GM19455 (cell line): Measurements from ENCODE around the gene RTN4.

Experiments
- ATAC-seq: cut with Tn5 transposase; IDR thresholded peaks from one replicate; pipeline ENCODE4 v1.9.1; 2021; ENCODE audit not compliant: unreplicated experiment

RTN4 gene

DNA sequence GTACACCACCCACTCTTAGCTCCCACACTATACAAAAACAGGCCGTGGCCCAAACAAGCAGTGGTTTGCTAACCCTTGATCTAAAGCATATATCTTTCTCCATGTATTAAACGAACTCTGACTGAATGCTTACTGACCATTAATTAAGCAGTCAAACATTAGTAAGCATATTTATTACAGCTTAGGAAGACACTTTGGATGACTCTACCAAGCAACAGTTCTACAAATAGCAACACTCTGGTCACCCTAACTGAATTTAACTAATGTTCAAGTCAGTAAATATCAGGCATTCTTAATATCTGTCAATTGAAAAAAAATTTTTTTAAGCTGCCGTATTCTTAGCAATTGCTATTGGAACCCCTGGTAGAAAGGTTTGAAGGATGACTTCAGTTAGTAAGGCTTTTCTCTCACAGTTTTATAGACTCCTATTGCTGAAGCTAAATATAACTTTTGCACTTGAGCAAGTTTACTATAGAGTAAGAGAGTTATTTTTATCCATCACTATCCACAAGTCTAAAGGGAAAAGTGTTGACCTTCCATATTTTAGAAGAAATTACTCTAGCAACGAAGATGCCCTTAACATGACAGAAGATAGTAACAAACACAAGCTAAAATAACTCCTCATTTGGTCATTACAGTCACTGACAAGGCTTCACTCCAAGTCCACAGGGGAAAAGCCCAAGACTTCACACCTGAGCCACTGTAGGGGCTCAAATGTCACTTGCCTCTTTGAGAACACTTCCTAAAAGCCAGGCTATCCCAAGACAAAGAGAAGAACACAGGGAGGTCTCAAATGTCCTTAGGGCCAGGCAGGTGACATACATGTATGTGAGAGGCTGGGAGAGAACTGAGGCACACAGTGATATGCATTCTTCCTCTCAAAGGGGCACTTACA, 74.4 kb downstream of the RTN4 start:
- no peak for ATAC-seq

DNA sequence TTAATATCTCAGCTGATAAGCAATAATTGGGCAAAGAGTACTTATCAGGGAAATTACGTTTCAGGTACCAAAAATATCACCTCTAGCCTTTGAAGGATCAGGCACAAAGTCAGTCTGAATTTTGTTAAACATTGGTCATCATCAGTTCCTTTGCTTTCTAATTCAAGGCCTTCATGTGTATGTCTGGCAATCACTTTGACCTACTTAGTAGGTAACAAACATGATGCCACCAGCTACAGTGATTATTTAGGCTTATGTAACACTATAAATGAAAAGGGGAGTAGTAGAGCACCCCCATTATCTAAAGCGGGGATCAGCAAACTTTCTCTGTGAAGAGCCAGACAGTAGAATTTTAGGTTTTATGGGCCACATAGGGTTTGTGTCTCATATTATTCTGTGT, 75.1 kb downstream of the RTN4 start:
- ATAC-seq: no peak

GRCh38 chr2:54969940-54970338, 80.3 kb downstream of the RTN4 start:
- no peak for ATAC-seq

DNA sequence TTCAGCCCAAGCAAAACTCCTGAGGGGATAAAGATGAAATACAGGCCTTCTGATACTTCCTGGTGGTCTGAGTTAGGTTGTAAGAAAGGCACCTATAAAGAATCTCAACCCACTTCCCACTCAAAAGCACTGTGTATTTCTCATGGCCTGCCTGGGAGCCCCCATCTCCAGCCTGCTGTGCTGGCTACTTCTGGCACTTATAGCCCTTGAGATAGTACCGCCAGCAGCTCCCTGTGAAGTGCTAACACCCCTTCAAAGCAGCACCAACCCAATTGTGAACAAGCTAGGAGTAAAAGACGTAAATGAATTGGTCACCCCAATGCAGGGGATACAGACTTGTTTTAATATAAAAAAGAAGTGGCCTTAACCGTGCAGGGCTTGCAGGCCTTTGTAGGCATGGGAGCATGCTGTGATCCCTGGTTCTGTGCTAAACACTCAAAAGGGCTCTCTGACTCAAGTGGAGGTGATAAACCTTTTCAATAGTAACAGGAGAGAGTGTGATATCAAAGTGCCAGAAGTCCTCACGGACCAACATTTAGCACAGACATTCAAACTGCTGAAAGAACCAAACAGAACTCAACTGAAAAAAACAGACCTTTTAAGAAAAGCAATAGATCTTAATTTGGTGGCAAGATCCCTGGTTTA, 80.8 kb downstream of the RTN4 start:
- no peak for ATAC-seq

- no peak for ATAC-seq
Observed at GRCh38 chr2:54968561-54969218, 81.6 kb downstream of the RTN4 start.

- ATAC-seq: no peak
Observed at GRCh38 chr2:54967759-54968365, 82.4 kb downstream of the RTN4 start.

DNA sequence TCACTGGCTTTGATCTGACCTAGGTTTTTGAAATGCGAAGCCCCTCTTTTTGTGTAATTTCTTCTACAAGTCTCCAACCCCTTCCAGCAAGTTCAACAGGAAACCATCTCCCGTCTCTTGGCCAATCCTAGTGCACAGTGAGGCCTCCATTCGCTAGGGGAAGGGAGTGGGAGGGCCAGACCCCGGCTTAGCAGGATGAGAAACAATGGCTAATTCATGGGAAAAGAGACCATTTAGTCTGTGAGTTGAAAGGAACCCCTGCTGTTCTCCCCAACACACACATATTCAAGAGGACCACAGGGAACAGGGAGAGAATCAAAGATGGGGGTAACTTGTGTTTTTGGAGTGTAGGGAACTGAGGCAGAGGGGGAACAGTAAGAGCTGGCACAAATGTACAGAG, 83.0 kb downstream of the RTN4 start:
- ATAC-seq: no peak

GRCh38 chr2:54966837-54967236, 83.4 kb downstream of the RTN4 start:
- no peak for ATAC-seq

DNA sequence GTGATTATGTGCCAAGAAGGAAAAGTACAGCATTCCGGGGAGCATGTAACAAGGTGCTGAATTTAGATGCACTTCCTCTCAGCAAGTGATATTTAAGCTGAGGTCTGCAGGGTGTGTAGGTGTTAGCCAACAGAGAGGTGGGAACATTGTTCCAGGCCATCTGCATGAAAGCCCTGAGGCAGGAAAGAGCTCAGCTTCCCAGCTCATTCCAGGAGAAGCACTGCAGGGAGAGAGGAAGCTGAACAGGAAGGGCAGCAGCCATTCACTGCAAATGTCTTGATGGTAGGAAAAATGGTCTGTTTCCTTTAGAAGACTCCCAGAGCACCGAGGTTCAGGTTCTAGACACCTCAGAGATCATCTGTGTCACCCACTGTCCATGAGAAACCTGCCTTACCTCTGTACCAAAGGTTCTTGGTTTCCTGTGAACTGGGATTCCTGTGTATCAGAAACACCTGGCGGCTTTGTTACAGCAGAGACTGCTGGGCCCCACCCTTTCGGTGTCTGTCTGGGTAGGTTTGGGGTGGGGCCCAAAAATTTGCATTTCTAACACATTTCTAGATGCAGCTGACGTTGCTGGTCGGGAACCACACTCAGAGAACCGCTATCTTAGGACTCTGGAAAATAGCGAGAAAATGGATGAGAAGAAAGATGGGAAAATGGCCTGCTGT, 84.0 kb downstream of the RTN4 start:
- no peak for ATAC-seq

DNA sequence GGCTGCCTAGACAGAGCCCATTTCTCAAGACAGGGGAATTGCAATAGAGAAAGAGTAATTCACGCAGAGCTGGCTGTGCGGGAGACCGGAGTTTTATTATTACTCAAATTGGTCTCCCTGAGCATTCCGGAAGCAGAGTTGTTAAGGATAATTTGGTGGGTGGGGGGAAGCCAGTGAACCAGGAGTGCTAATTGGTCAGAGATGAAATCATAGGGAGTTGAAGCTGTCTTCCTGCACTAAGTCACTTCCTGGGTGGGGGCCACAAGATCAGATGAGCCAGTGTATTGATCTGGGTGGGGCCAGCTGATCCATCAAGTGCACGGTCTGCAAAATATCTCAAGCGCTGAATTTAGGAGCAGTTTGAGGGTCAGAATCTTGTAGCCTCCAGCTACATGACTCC, 84.8 kb downstream of the RTN4 start:
- no peak for ATAC-seq

DNA sequence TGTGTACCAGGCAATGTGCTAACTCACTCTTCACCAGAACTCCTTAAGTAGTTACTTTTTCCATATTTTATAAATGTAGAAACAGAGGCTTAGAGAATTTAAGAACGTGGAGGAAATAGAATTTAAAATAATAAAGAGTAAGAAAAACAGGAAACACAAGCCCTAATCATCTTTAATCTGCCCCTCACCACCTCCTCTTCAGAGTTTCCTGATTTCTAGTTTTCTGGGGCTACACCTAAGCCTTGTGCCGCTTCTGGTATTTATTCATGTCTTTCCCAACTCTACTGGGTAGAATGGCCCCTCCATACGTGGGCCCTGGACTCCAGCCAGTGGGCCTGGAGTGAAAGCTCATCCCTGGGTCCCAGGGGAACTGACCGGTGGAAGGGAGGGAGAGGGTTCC, 85.4 kb downstream of the RTN4 start:
- ATAC-seq: no peak

- no peak for ATAC-seq
Observed at GRCh38 chr2:54964271-54964670, 86.0 kb downstream of the RTN4 start.

DNA sequence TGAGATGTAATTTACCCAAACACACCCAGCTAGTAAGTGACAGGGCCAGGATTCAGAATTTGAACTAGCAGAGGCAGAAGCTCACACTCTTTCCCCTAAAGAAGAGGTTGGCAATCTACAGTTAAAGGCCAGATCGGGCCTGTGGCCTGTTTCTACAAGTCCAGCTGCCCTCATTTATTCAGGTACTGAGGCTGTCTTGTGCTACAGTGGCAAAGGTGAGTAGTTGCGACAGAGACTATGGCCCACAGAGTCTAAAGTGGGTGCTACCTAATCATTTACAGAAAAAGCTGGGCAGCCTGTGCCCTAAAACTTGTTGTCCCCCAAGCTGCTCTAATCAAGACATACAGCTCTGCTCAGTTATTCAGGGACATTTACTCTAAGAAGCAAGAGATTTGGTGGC, 86.8 kb downstream of the RTN4 start:
- ATAC-seq: no peak

GRCh38 chr2:54962935-54963440, 87.3 kb downstream of the RTN4 start:
- ATAC-seq: no peak

DNA sequence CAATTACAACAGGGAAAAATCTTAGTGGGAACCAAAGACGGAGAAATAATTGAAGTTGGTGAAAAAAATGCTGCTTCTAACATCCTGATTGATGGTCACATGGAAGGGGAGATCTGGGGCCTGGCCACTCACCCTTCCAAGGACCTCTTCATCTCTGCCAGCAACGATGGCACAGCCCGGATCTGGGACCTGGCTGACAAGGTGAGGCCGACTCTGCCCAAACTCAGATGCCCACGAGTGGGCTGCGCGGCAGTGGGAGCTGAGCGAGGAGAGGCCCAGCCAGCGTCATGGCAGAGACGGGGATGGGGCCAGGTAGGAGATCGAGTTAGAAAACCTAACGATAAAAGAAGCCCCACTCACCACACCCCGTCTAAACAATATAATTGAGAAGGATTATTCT, 87.7 kb downstream of the RTN4 start:
- no peak for ATAC-seq

GRCh38 chr2:54960164-54960563, 90.1 kb downstream of the RTN4 start:
- ATAC-seq: no peak

GRCh38 chr2:54958717-54959371, 91.4 kb downstream of the RTN4 start:
- no peak for ATAC-seq

- no peak for ATAC-seq
Observed at GRCh38 chr2:54957321-54957999, 92.8 kb downstream of the RTN4 start.

GRCh38 chr2:54956111-54956627, 94.1 kb downstream of the RTN4 start:
- no peak for ATAC-seq
